SU-DHL-6 (cell line): ENCODE measurements around the gene SCGB1D2.

Experiments
- H2AFZ ChIP-seq: fragments of 200-600 bp; sonication (generic); 2 replicates; pipeline ENCODE4 v1.6.1; 2014; ENCODE audit warnings: low read depth, mild to moderate bottlenecking, moderate library complexity, mixed read lengths, antibody characterized with exemption, low read length; ENCODE audit not compliant: severe bottlenecking
- H3F3A ChIP-seq: fragments of 200-600 bp; shearing (Covaris generic); 2 replicates; pipeline ENCODE4 v1.6.0; 2016; ENCODE audit warnings: antibody characterized with exemption, mild to moderate bottlenecking; ENCODE audit not compliant: insufficient read depth
- H3K27ac ChIP-seq: fragments of 200-600 bp; sonication (generic); 2 replicates; pipeline ENCODE4 v1.5.1; 2016; ENCODE audit warnings: low read depth, mild to moderate bottlenecking, low read length, moderate library complexity, mixed read lengths
- H3K27me3 ChIP-seq: fragments of 200-600 bp; sonication (generic), shearing (Covaris generic); 2 replicates; pipeline ENCODE4 v1.6.0; 2014; ENCODE audit warnings: mild to moderate bottlenecking, low read length
- H3K36me3 ChIP-seq: fragments of 200-600 bp; sonication (generic); 2 replicates; pipeline ENCODE4 v1.6.1; 2014; ENCODE audit warnings: mild to moderate bottlenecking, low read length, mixed read lengths
- H3K4me2 ChIP-seq: fragments of 300-600, 200-600 bp; shearing (Covaris generic), sonication (generic); 2 replicates; pipeline ENCODE4 v1.6.0; 2014; ENCODE audit warnings: low read length, low read depth, mild to moderate bottlenecking; ENCODE audit not compliant: poor library complexity, severe bottlenecking
- H3K4me3 ChIP-seq: fragments of 200-600 bp; sonication (generic); 2 replicates; pipeline ENCODE4 v1.5.1; 2014; ENCODE audit warnings: antibody characterized with exemption, low read length, mild to moderate bottlenecking, mixed read lengths; ENCODE audit not compliant: insufficient read depth, poor library complexity, severe bottlenecking
- H3K79me2 ChIP-seq: fragments of 200-600 bp; sonication (generic); 2 replicates; pipeline ENCODE4 v1.6.1; 2014; ENCODE audit warnings: mild to moderate bottlenecking, low read length, moderate library complexity; ENCODE audit not compliant: insufficient read depth
- H3K9ac ChIP-seq: fragments of 200-600 bp; sonication (generic); 2 replicates; pipeline ENCODE4 v1.7.0; 2014; ENCODE audit warnings: mild to moderate bottlenecking, low read length
- H3K9me2 ChIP-seq: fragments of 200-600 bp; sonication (generic); replicated peaks from 2 replicates; pipeline ENCODE4 v1.6.1; 2014; ENCODE audit warnings: low read length; ENCODE audit not compliant: insufficient read depth
- H3K9me3 ChIP-seq: fragments of 200-600 bp; sonication (generic); 2 replicates; pipeline ENCODE4 v1.6.1; 2014; ENCODE audit warnings: low read length, mixed read lengths; ENCODE audit not compliant: insufficient read depth
- H4K20me1 ChIP-seq: fragments of 200-600 bp; sonication (generic); 2 replicates; pipeline ENCODE4 v1.6.1; 2014; ENCODE audit warnings: low read depth, mild to moderate bottlenecking, antibody characterized with exemption, low read length, moderate library complexity, mixed read lengths
- EZH2phosphoT487 ChIP-seq: fragments of 200-600 bp; sonication (generic), shearing (Covaris generic); conservative IDR thresholded peaks from 2 replicates; pipeline ENCODE4 v1.6.1; 2018; ENCODE audit warnings: mild to moderate bottlenecking, antibody characterized with exemption, low read length, moderate library complexity, mixed read lengths
- TF ChIP-seq, protein P1 (sequence below): fragments of 200-600 bp; sonication (generic); IDR thresholded peaks from one replicate; pipeline ENCODE4 v1.5.1; 2017; ENCODE audit warnings: antibody characterized with exemption, mild to moderate bottlenecking, low read length, moderate library complexity; ENCODE audit not compliant: insufficient read depth, poor library complexity, severe bottlenecking

SCGB1D2 gene

DNA sequence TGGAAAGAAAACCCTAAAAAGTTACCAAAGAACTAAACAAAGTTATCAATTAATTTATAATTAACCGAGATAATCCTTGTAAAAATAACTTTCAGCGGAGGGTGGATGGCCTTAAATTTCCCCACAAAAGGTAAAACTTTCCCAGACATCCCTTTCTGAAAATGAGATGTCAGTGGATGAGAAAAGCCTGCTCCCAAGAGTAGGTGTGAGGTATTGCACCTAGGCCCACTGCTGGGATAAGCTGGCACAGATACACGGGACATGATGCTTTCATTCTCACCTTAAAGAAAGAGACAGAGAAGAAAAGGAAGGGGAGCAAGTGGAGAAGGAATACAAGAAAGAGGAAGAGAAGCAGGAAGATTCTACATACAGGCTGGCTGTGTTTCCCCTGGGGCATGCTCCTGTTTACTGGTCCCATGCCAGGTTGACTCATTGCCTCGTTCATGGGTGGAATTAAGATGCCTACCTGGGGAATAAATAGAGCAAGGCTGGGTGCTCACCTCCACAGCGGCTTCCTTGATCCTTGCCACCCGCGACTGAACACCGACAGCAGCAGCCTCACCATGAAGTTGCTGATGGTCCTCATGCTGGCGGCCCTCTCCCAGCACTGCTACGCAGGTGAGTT is 27.7 kb downstream of the SCGB1D2 start, which contains the start of gene SCGB2A2:
Gene SCGB2A2, plus strand, starts transcription at position 505 of the 625 bp plus-strand sequence. Its CDS starts 59 bp downstream, at position 564.
- no peak for TF ChIP-seq EZH2phosphoT487
- TF ChIP-seq, protein P1, sequence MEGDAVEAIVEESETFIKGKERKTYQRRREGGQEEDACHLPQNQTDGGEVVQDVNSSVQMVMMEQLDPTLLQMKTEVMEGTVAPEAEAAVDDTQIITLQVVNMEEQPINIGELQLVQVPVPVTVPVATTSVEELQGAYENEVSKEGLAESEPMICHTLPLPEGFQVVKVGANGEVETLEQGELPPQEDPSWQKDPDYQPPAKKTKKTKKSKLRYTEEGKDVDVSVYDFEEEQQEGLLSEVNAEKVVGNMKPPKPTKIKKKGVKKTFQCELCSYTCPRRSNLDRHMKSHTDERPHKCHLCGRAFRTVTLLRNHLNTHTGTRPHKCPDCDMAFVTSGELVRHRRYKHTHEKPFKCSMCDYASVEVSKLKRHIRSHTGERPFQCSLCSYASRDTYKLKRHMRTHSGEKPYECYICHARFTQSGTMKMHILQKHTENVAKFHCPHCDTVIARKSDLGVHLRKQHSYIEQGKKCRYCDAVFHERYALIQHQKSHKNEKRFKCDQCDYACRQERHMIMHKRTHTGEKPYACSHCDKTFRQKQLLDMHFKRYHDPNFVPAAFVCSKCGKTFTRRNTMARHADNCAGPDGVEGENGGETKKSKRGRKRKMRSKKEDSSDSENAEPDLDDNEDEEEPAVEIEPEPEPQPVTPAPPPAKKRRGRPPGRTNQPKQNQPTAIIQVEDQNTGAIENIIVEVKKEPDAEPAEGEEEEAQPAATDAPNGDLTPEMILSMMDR, result no peak
- Histone ChIP-seq H3K9ac (no peak within 1 kb of the TSS), H2AFZ (no peak within 1 kb of the TSS), H3K36me3 (no peaks in the 10 kb centered on the region), H3K27ac (no peak within 1 kb of the TSS), H3F3A (no peaks in the 10 kb centered on the region), H3K4me3 (no peak within 1 kb of the TSS), H4K20me1 (no peaks in the 10 kb centered on the region), H3K27me3 (no peaks in the 10 kb centered on the region), H3K9me2 (no peaks in the 10 kb centered on the region), H3K79me2 (no peaks in the 10 kb centered on the region), H3K9me3 (no peaks in the 10 kb centered on the region), H3K4me2 (no peak within 1 kb of the TSS)

DNA sequence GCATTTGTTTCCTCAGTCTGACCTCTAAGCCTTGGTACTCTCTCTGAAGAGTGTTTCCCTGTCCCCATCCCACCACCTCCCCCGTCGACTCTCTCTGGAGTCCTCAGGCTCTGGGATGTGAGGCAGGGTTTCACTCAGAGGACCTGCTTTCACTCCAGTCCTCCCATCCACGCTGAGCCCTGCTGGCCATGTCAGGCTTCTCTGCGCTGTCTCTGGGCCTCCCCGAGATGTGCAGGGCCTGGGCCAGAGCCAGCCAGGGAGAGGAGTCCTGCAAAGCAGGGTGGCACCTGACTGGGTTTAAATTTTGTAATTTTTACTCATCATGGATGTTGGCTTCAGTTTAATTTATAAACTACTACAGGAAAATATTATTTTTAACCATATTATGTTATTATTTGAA is 31.2 kb downstream of the SCGB1D2 start:
- Histone ChIP-seq H3F3A (no peaks in the 10 kb centered on the region), H3K9me3 (no peaks in the 10 kb centered on the region), H3K4me2 (no peak overlapping the region), H3K27me3 (no peaks in the 10 kb centered on the region), H3K79me2 (no peaks in the 10 kb centered on the region), H4K20me1 (no peaks in the 10 kb centered on the region), H3K27ac (no peak overlapping the region), H3K9me2 (no peaks in the 10 kb centered on the region), H2AFZ (no peak overlapping the region), H3K4me3 (no peak overlapping the region), H3K36me3 (no peaks in the 10 kb centered on the region), H3K9ac (no peak overlapping the region)
- TF ChIP-seq, protein P1, result no peak
- no peak for TF ChIP-seq EZH2phosphoT487

DNA sequence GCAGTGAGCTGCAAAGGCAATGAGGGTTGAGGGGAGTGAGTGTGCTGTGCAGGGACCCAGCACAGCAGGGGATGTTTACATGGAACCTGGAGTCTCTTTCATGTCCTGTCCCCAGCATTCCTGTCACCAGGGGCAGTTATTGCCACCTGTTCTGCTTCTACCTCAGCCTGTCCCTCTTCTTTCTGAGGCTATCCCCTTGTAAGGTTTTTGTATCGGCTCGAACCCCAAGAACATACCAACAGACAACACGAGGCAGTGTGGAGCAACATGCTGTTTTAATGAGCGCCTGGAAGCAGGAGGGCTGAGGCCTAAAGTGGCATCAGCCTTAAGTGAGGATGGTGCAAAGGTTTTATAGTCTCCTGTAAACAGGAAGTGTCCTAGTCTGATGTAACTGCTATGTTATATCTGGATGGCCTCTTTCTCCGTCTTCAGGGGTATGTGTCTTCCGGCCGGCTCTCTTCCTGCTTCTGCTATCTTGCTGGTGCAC is 31.8 kb downstream of the SCGB1D2 start:
- no peaks in the 10 kb centered on the region for H3K27me3 ChIP-seq
- H3K4me2 ChIP-seq, result no peak overlapping the region
- TF ChIP-seq, protein P1, result no peak
- TF ChIP-seq EZH2phosphoT487, result no peak
- no peak overlapping the region for H3K4me3 ChIP-seq
- no peak overlapping the region for H3K27ac ChIP-seq
- H2AFZ ChIP-seq, result peak overlapping the region; percentile 4
- no peaks in the 10 kb centered on the region for H3K9me2 ChIP-seq
- H3F3A ChIP-seq, result no peaks in the 10 kb centered on the region
- H3K79me2 ChIP-seq, result no peaks in the 10 kb centered on the region
- H4K20me1 ChIP-seq, result no peaks in the 10 kb centered on the region
- H3K36me3 ChIP-seq, result no peaks in the 10 kb centered on the region
- H3K9ac ChIP-seq, result no peak overlapping the region
- H3K9me3 ChIP-seq, result no peaks in the 10 kb centered on the region
